Testis (tissue), 2 donors: Measurements from ENCODE around the gene PGM2.

Experiments used
- CTCF ChIP-seq, 3 experiments: fragments of 450-650 bp in 2 of 3; fragments of 200-600 bp in 1 of 3; sonication (generic) in 1 of 3; IDR thresholded peaks; one replicate each; pipeline ENCODE4 v1.5.1; 2016 to 2019; ENCODE audit warnings: antibody characterized with exemption in 3 of 3, mild to moderate bottlenecking in 2 of 3, moderate library complexity in 1 of 3
- POLR2A ChIP-seq: fragments of 450-650 bp; IDR thresholded peaks from one replicate; pipeline ENCODE4 v1.6.1; 2017; ENCODE audit warnings: antibody characterized with exemption, mild to moderate bottlenecking, moderate library complexity

- no peak for TF ChIP-seq POLR2A
- TF ChIP-seq CTCF (IDR thresholded peaks at IDR 0.05) = no peak
Observed at GRCh38 chr4:37909332-37910090, 83.0 kb downstream of the PGM2 start.
